GM23248 (cell line): ENCODE results near the gene MAN1C1.

Source experiments
- EZH2 ChIP-seq: fragments of 200-600 bp; sonication (generic); IDR thresholded peaks from 2 replicates; pipeline ENCODE4 v1.6.1; 2018; ENCODE audit warnings: antibody characterized with exemption, mild to moderate bottlenecking; ENCODE audit not compliant: insufficient read depth, poor library complexity, severe bottlenecking
- EZH2phosphoT487 ChIP-seq: fragments of 200-600 bp; sonication (generic); IDR thresholded peaks from 2 replicates; pipeline ENCODE4 v1.6.1; 2018; ENCODE audit warnings: antibody characterized with exemption, moderate library complexity, mild to moderate bottlenecking, low read depth; ENCODE audit not compliant: insufficient read depth

DNA sequence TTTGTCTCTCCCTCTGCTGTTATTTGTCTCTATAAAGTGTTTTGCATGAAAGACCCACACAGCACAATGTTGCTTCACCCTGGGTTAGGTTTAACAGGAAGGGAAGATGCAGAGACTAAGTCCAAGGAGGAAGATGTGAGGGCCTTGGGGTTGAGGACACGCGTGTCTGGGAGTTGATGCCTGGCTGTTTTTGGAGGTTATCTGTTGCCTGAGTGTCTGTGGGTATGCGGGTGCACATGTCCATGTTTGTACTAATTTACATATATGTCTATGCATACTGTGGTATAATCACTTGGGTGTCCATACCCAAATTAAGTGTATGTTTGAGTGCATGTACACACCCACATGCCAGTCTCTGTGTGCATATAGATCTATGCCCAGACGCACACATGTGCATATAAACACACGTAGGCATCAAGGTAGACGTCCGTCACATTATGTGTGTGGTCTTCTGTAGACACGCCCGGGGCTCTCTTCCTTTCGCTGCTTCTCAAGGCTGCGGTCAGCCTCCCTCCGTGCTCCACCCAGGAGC is 962 bp upstream of the MAN1C1 start:
- no peak for TF ChIP-seq EZH2phosphoT487
- no peak for TF ChIP-seq EZH2
